ENCODE data around the gene SLC66A3.

Gene SLC66A3

GRCh38 chr2:11144077-11144737, 11.1 kb upstream of the SLC66A3 start:
- no peak for TF ChIP-seq CTCF (IDR thresholded peaks at IDR 0.05; ENCODE audit: control extremely low read depth, extremely low read depth, low read depth, missing control alignments)
- no peak for DNase-seq (ENCODE audit: extremely low spot score)
- ChIA-PET POLR2A (no interaction called here), CTCF (interaction anchor here (1.2 to 5.3 kb wide), 3 partner anchors 11 to 439 kb away, joined by 3 to 51 read pairs (median 29); a partner anchor contains a TSS)

GRCh38 chr2:11144738-11145079, 10.6 kb upstream of the SLC66A3 start:
- CTCF ChIA-PET = interaction anchor here (1.2 to 5.3 kb wide), 3 partner anchors 12 to 439 kb away, joined by 3 to 51 read pairs (median 29); a partner anchor contains a TSS
- POLR2A ChIA-PET = no interaction called here

DNA sequence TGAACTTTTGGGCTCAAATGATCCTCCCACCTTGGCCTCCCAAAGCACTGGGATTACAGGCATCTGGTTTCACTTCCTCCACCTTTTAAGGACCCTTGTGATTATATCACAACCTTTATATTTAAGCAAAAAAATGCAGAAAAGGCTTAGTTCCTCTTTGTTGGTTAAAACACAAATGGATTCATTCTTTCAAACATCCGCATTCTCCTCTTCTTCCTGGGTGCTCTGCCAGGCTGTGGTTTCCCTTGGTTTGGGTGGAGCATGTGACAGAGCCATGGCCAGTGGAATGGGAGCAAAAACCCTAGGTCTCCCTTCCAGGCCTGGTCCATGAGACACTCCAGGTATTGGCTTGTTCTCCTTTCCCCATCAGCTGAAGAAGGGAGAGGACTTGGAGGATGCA, 9.9 kb upstream of the SLC66A3 start:
- POLR2A ChIA-PET = no interaction called here
- no peak for TF ChIP-seq CTCF (IDR thresholded peaks at IDR 0.05; ENCODE audit: control extremely low read depth, extremely low read depth, low read depth, missing control alignments)
- CTCF ChIA-PET = interaction anchor here (2.9 to 5.3 kb wide), 2 partner anchors 12 to 438 kb away, joined by 29 to 51 read pairs; a partner anchor contains a TSS
- DNase-seq (ENCODE audit: extremely low spot score) = no peak

More at GRCh38 chr2:11144738-11145079, 10.6 kb upstream of the SLC66A3 start:
- no peak for DNase-seq (ENCODE audit: extremely low spot score)
- TF ChIP-seq CTCF (IDR thresholded peaks at IDR 0.05; ENCODE audit: control extremely low read depth, extremely low read depth, low read depth, missing control alignments) = no peak

- CTCF ChIA-PET = interaction anchor here (5.3 kb wide), 1 partner anchor 13 kb away, joined by 51 read pairs; a partner anchor contains a TSS
- DNase-seq (ENCODE audit: extremely low spot score) = no peak
- POLR2A ChIA-PET = no interaction called here
- no peak for TF ChIP-seq CTCF (IDR thresholded peaks at IDR 0.05; ENCODE audit: control extremely low read depth, extremely low read depth, low read depth, missing control alignments)
Measured at GRCh38 chr2:11146076-11146475, 9.2 kb upstream of the SLC66A3 start.

DNA sequence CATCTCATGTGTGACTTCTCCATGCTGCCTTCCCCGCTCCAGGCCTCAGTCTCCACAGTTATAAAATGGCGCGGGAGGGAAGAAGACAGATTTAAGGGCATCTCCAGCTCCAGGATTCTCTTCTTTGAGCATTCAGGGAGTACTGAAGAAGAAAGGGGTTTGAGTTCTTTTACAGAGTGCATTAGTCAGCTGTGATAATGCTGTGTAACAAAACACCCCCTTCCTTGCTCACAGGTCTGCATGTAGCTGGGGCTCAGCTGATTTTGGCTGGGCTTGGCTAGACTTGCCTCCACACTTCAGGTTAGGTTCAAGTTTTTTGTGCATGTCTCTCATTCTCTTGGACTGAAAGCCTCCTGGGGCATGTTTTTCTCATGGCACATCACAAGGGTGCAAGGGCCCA, 8.0 kb upstream of the SLC66A3 start:
- no peak for TF ChIP-seq CTCF (IDR thresholded peaks at IDR 0.05; ENCODE audit: control extremely low read depth, extremely low read depth, low read depth, missing control alignments)
- POLR2A ChIA-PET = no interaction called here
- no peak for DNase-seq (ENCODE audit: extremely low spot score)
- CTCF ChIA-PET = no interaction called here

GRCh38 chr2:11152591-11152990, 2.7 kb upstream of the SLC66A3 start:
- ChIA-PET POLR2A (interaction anchor here (0.5 kb wide), 1 partner anchor 13 kb away, joined by 5 read pairs; no protein-coding TSS in a partner anchor), CTCF (interaction anchor here (1.2 to 4.2 kb wide), 3 partner anchors 20 to 430 kb away, joined by 4 to 21 read pairs (median 8); a partner anchor contains a TSS)
- no peak for DNase-seq (ENCODE audit: extremely low spot score)
- no peak for TF ChIP-seq CTCF (IDR thresholded peaks at IDR 0.05; ENCODE audit: control extremely low read depth, extremely low read depth, low read depth, missing control alignments)

All from GM10248 (cell line).